ENCODE measurements around the gene NRN1L.
"Not testable (repeated sequence)": the region's sequence is repeated elsewhere in the genome, so short reads cannot be mapped to it uniquely, and the experiment has no call there.

DNA sequence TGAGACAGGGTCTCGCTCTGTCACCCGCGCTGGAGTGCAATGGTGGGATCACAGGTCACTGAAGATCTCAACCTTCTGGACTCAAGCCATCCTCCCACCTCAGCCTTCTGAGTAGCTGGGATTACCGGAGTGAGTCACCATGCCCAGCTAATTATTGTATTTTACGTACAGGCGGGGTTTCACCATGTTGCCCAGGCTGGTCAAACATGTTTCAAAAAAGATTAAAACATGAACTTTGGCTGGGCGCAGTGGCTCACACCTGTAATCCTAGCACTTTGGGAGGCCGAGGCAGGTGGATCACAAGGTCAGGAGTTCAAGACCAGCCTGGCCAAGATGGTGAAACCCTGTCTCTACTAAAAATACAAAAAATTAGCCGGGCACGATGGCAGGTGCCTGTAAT is 47.5 kb upstream of the NRN1L start:
- TF ChIP-seq, protein P1, sequence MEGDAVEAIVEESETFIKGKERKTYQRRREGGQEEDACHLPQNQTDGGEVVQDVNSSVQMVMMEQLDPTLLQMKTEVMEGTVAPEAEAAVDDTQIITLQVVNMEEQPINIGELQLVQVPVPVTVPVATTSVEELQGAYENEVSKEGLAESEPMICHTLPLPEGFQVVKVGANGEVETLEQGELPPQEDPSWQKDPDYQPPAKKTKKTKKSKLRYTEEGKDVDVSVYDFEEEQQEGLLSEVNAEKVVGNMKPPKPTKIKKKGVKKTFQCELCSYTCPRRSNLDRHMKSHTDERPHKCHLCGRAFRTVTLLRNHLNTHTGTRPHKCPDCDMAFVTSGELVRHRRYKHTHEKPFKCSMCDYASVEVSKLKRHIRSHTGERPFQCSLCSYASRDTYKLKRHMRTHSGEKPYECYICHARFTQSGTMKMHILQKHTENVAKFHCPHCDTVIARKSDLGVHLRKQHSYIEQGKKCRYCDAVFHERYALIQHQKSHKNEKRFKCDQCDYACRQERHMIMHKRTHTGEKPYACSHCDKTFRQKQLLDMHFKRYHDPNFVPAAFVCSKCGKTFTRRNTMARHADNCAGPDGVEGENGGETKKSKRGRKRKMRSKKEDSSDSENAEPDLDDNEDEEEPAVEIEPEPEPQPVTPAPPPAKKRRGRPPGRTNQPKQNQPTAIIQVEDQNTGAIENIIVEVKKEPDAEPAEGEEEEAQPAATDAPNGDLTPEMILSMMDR (IDR thresholded peaks at IDR 0.05; ENCODE audit: borderline replicate concordance, extremely low read depth, low read length, poor library complexity, severe bottlenecking): not testable (repeated sequence)
- TF ChIP-seq EZH2 (IDR thresholded peaks at IDR 0.05; ENCODE audit: borderline replicate concordance, low read depth, low read length, severe bottlenecking): not testable (repeated sequence)
